ENCODE measurements around the gene L1CAM.

L1CAM gene

DNA sequence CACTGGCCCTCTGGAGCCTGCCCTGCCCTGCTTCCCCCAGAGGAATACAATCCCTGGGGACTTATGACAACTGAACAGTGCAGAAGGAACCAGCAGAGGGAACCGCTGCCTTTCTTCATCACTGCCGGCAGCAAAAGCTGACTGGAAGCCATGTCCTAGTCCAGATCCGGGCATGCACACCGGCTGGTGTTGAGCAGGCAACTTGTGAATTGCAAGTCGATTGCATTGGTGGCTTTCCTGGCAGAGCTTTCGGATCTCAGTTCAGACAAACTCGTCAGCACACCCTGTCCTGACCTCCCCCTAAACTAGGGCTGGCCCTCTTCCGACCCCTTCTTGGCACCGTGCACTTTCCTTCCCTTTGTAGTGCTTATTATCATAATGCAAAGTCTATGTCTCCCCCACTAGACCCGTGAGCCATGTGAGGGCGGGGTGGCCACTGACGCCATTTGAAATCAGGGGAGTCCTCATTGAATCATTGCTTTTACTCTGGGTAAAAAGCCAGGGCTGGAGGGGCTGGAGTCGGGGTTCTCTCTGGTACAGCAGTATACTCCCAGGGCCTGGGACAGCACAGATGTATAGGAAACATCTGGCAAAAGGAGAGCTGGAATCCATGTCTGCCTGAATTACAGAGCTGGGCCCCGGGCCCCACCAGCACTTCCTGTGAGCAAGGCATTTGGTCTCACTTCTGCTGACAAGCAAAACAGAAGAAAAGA is 38.3 kb upstream of the L1CAM start:
- DNase-seq = peak; percentile 70 to 75 (median 71)

DNA sequence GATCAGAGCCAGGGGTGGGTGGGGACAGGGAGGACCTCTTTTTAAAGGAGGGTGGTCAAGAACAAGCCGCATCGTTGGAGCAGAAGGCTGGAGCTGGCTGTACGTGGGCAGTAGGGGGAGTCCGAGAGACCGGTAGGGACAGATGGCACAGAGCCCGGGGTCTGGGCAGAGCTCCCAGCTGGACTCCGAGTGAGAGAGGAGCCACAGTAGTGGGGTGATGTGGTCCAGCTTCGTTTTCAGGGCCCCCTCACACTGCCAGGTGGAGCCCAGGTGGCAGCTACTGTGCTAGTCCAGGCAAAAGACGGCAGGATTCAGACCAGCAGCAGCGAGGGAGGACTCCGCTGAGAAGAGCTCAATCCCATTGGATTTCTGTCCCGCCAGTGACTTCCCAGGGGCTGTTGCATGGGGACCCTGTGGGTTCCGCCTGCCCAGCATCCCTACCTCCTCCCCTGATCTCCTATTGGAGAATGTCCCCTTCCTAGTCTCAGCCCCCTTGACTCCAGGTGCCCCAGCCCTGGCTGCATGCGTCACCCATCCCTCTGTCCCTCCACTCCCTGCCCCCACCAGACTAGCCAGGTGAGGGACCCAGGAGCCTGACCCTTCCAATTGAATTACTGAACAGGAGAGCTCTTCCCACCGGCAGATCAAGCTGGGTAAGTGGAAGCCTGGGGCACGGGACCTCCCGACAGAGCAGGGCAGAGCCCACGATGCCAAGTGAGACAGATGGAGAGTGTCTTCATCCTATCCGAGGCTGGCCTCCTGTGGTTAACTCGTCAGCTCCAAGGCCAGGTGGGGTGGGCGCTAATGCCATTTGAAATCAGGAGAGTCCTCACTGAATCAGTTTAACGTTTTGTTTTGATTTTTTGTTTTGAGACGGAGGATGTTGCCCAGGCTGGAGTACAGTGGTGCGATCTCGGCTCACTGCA is 37.2 kb upstream of the L1CAM start:
- peak in 1 of 3 donors; percentile 40 for DNase-seq

DNA sequence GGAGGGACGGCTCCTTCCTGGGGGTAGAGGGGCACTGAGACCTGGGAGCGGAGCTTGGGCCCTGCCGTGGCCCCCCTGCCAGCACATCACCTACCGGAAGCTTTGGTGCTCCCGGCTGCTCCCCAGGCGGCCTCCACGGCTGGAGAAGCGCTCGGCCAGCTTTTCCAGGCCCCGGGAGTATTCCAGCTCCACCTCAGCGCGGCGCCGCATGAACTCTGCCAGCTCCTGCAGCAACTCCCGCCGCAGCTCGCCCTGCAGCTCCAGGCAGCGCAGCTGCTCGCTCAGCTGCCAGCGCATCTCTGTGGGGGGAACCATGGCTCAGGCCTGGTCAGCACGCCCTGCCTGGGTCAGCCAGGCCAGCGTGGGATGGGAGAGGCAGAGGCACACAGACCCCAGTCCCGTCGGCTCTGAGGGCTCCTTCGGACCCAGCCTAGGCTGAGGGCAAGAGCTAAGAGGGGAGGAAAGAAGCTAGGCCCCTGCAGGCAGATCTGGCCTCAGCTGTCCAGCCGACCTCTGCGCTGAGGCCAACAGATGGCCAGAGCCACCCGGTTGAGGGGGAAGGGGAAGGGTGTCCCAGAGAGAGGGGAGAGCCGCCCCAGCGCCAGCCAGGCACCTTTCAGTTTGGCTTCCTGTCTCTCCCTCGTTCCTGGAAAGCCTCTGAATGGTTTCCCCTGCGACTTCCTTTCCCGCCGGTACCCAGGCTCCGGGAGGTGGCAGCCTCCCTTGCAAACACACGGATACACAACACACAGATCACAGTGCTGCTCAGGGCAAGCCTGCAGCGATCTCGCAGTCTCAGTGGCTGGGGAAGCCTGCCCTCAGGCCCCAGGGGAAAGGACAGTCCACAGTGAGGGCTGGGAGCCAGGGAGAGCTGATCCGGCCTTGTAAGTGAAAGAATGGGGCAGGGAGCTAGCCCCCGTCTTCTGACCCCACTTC is 35.8 kb upstream of the L1CAM start:
- DNase-seq = no peak

DNA sequence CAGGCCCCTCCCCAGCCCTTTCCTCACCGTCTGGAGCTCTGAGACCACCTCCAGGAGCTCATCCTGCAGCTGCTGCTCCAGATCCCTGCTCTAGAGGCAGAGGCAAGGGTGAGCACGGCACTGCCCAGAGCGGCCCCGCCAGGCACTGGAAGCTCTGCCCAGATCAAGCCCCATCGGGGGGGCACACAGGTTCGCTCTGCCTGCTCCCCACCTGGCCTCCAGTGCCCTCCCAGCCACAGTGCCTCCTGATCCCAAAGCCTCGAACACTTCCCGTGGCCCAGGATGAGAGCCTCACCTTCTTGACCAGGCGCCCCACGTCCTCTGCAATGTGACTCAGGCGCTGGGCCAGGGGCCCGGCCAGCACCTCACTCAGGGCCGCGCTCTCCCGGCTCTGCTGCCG is 35.1 kb upstream of the L1CAM start:
- DNase-seq = no peak

DNA sequence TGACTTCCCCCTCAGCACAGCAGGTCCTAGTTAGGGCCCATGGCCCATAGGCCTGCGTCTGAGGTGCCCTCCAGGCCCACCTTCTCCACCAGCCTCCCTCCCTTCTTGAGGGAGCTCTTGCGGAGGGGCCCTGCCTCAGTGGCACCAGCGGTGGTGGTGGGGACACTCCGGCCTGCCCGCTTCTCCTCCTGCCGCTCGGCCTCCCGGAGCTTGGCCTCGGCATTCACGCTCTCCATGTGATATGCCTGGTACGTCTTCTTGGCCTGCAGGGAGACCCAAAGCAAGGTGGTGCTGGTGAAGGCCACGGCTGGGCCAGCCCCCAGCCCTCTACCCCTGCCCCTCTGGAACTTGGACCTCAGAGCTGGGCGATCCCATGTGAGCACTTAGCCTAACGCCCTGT is 34.6 kb upstream of the L1CAM start:
- no peak for DNase-seq

DNA sequence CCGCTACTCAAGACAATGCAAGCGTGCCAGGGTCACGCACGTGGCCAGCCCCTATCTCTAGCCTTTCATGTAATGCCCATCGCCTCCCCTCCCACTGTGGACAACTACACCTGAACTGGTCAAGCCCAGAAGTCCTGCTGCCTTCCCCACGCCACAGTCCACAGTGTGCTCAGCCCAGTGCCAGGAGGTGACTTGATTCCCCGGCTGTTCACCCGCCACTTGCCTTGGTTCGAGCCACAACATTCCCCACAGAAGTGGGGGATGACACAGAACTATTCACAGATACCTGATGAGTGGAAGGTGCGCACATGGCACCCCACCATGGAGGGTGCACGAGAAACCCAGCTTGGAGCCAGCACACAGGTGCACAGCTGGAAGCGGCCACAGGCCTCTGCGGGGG is 33.3 kb upstream of the L1CAM start:
- DNase-seq = no peak

DNA sequence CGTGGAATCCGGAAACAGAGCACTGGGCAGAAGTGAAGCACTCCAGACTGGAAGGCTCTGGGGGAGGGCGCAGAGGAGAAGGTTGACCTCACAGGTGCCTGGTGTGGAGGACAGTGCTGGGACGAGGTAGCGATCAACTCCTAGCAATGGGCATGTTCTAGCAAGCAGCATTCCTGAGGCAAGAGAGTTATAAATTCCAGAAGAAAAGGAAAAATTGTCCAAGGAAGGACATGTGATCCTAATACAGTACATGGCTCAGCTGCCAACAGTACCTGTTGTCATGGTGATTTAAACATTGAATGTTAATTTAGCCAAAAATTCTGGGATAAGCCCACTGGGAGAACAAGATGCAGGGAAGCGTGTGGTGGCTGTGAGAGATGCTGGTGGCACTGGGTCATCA is 31.9 kb upstream of the L1CAM start:
- DNase-seq = no peak

DNA sequence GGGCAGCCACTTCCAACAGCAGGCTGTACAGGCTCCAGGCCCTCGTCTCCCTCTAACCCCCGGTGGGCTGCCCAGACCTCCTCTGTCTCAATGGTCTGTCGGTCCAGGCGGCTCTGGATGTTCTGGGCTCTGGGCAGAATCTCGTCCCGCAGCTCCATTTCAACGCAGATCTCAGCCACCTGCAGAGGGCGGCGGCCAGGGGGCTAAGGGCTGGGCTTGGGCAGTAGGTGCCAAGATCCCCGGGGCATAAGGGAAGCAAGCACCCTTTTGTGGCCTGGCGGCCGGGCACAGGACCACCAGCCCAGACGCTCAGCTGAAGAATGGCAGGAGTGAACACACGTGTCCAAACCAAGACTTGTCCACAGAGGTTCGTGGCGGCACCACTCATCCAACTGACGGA is 27.7 kb upstream of the L1CAM start:
- no peak for DNase-seq

DNA sequence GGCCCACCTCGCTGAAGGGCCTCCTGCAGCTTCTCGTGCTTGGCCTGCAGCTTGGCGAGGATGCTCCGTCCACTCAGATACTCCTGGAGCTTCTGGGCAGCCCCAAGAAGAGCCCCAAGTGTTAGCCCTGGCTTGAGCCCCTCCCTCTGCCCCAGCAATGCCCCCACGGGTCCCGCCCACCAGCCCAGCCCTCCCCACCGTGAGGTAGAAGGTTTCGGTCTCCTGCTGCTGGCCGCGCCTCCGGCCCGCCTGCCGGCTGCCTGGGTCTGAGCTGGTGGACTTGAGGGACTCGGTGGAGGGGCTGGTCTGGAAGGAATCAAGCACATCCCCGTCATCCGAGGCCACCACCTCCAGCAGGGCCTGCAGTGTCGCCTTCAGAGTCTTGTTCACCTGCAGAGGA is 27.2 kb upstream of the L1CAM start:
- DNase-seq = no peak

DNA sequence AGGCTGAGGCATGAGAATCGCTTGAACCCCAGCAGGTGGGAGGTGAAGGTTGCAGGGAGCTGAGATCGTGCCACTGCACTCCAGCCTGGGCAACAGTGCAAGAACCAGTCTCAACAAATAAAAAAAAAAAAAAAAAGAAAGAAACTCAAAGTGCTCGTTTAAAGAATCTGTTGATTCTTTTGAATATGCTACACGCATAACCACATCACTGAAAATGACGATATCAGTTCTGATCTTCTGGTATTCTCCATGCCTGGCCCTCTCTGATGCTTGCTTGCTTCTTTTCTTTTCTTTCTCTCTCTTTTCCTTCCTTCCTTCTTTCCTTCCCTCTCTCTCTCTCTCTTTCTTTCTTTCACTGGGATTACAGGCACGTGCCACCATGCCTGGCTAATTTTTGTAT is 25.8 kb upstream of the L1CAM start:
- no peak for DNase-seq

DNA sequence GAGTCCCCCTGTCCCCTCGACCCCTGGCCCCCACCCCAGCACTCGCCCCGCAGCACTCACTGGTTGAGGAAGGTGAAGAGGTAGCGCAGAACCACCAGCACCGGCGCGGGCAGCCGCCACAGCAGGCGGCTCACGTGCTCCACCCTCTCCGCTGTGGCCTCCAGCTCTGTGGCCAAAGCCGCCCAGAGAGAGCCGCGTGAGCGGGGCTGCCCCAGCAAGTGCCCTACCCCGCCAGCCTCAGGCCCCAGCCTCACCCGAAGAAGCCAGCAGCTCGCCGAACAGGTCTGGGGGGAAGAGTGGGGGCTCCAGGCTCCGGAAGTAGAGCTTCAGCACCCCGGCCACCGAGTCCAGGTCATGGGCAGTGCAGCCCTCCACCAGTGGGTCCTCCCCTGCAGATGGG is 24.5 kb upstream of the L1CAM start:
- no peak for DNase-seq

DNA sequence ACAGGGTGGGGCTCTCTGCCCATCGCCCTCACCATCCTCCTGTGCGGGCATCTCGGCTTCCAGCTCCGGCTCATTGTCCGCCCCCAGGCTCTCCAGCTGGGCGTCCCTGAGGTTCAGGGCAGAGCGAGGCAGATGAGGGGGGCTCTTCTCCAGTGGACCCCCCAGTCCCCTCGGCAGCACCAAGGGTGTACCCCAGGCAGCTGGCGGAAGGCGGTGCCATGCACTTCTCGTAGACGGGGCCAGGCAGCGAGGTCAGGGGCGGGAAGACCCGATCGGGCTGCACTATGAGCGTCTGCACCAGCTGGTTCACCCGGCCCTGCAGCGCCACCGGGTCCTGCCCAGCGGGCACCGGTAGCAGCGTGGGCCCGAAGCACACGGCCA is 24.0 kb upstream of the L1CAM start:
- DNase-seq = no peak

DNA sequence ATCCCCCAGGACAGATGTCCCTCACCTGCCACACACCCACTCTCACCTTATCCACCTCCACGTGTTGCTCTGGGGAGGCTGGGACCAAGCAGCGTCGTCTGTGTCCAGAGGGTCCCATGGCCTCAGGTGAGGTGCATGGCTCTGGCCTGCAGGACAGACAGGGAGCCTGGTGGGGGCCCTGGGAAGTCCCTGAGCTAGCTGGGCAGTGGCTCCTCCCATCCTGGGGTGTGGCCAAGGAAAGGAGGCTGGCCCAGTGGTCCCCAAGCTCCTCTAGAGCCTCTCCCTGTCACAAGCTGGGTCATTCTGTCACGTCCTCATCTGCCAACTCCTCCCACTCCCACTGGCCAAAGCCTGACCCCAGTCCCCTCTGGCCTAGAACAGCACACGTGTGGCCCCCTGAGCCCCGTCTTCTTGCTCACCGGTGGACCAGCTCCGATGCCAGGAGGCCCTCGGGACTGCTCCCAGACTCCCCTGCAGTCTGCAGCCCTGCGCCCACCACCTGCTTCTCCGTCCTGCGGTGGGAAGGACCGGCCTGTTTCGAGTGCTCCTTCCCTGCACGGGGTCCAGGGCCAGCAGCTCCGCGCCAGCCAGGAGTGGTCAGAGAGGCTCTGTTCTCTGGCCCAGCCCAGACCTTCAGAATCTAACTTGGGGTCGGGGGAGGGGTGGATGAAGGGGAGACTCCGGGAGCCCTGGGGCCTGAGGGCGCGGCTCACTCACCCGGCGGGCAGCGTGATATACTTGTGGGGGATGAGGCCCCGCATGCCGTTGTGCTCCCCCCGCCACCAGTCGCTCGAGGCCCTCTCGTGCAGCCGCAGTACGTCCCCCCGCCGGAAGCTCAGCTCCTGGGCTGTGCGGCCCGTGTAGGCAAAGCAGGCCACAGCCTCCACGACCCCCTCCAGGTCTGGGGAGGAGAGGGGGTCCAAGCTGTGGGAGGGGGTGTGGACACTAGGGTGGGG is 23.3 kb upstream of the L1CAM start:
- DNase-seq = peak in 2 of 3 donors; percentile 30 to 39

DNA sequence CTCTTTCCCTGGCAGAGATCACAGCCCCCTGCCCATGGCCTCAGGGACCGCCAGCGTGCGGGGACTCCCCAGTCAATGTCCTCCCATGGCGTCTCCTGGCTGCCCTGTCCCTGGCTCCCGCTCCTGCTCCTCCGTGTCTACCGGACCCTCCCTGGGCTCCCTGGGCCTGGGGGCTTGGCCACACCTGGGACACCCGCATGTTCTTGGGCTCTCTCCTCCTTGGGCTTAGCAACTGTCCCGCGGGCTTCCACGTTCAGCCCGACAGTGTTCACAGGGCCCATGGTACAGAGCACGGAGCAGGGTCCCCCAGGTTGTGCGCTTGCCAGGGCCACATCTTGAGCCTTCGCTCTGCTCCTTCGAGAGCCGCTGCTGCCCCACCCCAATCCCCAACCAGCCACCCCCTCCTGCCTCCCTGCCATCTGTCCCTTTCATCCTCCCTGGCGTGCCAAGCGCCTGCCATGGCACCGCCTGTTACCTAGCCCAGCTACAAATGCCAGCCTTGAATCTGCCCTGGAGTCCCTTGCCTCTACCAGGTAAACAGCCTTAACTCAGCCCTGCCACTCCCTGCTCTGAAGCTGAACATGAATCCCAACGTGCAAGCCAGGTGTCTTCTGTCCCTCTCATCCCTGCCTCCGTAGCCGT is 22.4 kb upstream of the L1CAM start:
- no peak for DNase-seq

DNA sequence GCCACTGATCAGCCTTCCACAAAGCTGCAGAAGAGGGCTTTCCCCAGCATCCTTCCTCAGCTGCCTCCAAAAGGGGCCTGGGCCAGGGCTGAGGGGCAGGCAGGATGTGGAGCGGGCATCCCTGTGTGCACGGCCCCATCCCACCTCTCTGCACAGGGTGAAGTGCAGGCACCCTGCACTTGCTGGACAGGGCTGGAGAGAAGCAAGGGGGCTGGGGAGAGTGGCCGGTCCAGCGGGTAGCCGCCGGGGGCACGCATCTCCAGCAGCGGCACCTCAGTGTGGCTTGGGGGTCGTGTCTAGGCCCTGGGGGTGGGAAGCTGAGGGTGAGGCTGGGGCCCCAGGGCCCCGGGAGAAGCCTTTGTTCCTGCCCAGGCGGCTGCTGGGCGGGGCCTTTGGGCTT is 21.5 kb upstream of the L1CAM start:
- DNase-seq = no peak

DNA sequence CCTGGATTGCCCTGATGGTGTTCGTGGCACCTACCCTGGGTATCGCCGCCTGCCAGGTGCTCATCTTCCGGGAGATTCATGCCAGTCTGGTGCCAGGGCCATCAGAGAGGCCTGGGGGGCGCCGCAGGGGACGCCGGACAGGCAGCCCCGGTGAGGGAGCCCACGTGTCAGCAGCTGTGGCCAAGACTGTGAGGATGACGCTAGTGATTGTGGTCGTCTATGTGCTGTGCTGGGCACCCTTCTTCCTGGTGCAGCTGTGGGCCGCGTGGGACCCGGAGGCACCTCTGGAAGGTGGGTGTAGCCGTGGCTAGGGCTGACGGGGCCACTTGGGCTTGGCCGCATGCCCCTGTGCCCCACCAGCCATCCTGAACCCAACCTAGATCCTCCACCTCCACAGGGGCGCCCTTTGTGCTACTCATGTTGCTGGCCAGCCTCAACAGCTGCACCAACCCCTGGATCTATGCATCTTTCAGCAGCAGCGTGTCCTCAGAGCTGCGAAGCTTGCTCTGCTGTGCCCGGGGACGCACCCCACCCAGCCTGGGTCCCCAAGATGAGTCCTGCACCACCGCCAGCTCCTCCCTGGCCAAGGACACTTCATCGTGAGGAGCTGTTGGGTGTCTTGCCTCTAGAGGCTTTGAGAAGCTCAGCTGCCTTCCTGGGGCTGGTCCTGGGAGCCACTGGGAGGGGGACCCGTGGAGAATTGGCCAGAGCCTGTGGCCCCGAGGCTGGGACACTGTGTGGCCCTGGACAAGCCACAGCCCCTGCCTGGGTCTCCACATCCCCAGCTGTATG is 20.3 kb upstream of the L1CAM start:
- no peak for DNase-seq

DNA sequence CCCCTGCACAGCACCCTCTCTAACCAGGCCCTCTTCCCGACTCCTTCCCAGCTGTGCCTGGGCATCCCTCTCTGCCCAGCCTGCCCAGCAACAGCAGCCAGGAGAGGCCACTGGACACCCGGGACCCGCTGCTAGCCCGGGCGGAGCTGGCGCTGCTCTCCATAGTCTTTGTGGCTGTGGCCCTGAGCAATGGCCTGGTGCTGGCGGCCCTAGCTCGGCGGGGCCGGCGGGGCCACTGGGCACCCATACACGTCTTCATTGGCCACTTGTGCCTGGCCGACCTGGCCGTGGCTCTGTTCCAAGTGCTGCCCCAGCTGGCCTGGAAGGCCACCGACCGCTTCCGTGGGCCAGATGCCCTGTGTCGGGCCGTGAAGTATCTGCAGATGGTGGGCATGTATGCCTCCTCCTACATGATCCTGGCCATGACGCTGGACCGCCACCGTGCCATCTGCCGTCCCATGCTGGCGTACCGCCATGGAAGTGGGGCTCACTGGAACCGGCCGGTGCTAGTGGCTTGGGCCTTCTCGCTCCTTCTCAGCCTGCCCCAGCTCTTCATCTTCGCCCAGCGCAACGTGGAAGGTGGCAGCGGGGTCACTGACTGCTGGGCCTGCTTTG is 19.6 kb upstream of the L1CAM start:
- DNase-seq = no peak

DNA sequence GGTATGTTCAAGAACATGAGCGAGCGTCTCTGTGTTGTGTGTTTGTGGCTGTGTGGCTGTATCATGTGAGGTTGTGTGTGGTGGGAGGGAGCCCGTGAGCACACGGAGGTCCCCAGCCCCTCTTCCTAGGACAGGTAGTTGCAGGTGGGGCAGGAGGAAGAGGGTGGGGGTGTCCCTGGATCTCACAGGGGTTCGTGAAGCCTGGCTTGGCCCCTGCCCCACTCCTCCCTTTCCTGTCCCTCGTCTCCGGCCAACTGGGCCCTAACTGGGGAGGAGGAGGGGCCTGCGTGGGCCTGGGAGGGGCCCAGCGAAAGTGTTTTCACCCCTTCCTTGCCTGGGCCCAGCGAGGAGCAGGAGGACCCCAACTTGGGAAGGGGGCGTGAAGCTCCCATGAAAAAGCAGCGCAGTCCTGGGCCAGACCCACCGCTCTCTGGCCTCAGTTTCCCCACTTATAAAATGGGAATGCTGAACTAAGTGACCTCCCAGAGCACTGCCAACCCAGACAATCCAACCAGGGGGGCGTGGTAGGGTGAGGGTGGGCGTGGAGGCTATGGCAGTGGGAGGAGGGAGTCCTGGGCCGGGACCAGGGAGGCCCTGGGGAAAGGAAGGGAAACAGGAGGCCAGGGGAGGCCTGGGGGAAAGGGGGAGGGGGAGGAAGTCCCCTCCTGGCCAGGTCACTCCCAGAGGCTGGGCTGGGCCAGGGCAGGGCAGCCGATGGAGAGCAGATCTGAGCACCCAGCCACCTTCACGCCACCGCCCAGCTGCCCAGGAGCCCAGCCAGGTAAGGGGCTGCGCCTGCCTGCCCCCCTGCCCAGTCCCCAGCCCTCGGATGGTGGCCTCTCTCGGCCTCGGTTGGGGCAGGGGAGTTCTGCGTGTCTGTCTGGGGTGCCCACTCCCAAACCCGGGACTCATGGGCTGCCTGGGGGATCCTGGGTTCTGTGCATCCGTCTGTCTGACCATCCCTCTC is 18.3 kb upstream of the L1CAM start, which contains the start of gene AVPR2:
Gene AVPR2, plus strand, starts transcription at position 683 of the 967 bp plus-strand sequence. CDS start 473 bp downstream, outside the sequence.
- DNase-seq = no peak
